HG02623 (cell line): ENCODE measurements around the gene AQP2.

Source experiments
- ATAC-seq: cut with Tn5 transposase; IDR thresholded peaks from one replicate; pipeline ENCODE4 v1.9.1; 2021; ENCODE audit warnings: moderate library complexity; ENCODE audit not compliant: unreplicated experiment

AQP2 gene

DNA sequence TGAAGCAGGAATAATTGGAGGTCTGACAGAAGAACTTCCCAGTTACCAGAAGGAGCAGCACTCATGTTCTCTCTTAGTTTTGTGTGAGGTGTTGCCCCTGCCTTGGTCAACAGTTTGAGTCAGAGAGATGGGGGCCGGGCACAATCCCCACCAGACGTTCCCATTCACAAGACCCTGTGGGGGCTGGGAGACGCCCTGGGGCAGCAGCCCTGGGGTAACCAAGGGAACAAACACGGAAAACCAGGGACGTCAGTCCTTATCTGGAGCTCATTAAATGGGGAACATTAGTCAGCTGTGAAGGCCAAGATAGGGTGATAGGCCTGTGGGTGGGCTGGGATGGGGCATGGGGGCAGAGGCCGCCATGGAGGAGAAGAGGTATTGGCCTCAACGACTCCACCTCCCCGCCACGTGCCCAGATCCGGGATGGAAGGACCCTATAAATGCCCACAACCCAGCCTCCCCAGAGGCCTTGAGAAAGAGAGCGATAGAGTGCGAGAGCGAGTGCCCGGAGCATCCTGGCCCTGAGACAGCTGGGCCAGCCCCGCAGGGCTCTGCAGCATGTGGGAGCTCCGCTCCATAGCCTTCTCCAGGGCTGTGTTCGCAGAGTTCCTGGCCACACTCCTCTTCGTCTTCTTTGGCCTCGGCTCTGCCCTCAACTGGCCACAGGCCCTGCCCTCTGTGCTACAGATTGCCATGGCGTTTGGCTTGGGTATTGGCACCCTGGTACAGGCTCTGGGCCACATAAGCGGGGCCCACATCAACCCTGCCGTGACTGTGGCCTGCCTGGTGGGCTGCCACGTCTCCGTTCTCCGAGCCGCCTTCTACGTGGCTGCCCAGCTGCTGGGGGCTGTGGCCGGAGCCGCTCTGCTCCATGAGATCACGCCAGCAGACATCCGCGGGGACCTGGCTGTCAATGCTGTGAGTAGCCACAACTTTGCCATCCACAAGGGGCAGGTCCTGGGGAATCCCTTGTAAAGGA, at the start of gene AQP2:
AQP2 (plus strand) TSS at position 465 of the 979 bp plus-strand sequence; CDS start at position 559, 94 bp downstream.
- no peak for ATAC-seq

DNA sequence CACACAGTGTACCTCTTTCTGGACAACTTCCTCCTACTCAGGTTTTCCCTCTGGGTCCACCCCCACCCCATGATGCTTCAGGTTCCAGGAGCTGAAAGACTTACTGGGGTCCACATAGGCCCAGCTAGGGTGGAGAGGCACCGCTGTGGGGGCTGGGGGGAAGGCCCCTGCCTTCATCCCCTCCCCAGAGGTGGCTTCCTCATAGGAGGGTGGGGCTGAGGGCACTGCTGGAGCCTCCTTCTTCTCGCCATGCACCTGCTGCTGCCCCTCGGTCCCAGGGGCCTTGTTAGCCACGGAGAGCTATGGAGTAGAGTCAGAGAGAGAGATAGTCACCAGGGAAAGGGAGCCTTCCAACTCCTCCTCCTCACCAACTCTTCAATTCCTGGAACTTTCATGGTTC, 49.5 kb upstream of the AQP2 start:
- ATAC-seq: no peak

DNA sequence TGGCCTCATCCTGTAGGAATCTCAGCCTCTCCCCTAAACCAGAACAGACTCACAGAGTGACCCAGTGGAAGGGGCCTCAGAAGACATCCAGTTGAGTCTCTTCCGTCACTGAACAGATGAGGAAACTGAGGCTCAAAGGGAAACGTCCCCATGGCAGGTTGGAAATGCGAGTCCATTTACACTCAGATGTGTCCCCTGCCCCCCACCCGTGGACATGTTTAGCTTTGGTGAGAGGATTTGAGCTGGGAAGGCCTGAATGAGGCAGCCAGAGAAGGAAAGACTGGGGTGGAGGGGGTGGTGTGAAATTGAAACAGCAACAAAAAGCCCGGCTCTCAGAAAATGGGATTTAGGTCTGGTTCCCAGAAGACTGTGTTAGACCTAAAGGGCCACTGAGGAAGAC, 48.6 kb upstream of the AQP2 start:
- ATAC-seq: no peak

GRCh38 chr12:49902399-49903350, 47.9 kb upstream of the AQP2 start:
- ATAC-seq: no peak

DNA sequence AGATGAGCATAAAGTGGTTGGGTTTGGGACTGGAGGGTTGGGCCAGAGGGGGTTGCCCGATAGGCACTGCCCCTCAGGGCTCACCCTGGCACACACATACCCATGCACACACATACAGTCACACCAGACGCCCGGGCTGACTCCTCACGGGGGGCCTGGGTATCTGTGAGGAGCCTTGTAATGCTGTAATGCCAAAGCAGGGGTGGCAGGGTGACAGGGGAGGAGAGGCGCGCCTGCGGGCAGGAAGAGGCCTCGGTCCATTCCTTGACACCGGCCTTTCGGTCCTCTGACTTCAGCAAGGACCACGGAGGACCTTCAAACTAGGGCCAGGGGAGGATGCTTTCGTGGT, 47.2 kb upstream of the AQP2 start:
- no peak for ATAC-seq

GRCh38 chr12:49903700-49904423, 46.7 kb upstream of the AQP2 start, which contains the start of gene FAIM2:
Gene FAIM2, minus strand, starts transcription at chr12:49903900. Its CDS starts 108 bp downstream, at chr12:49903792.
- no peak for ATAC-seq

GRCh38 chr12:49904601-49905000, 45.9 kb upstream of the AQP2 start:
- ATAC-seq: no peak

GRCh38 chr12:49905718-49906314, 44.7 kb upstream of the AQP2 start:
- no peak for ATAC-seq

GRCh38 chr12:49907352-49907751, 43.2 kb upstream of the AQP2 start:
- no peak for ATAC-seq

DNA sequence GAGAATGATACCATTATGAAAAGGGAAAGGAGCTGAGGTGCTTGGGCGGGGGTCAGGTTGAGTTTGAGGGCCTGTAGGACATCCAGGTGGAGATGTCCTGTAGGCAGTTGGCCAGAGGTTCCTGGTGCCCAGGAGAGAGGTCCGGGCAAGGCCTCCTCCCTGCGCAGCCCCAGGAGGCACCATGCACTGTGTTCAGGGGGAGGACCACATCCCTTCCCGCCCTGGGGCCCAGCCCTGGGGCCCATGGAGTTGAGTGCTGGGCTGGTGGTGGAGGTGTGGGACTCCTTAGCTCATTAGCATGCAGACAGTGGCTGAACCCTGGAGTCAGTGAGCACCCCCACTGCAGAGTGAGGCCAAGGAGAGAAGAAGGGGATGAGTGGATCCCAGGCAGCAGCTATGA, 41.2 kb upstream of the AQP2 start:
- no peak for ATAC-seq

DNA sequence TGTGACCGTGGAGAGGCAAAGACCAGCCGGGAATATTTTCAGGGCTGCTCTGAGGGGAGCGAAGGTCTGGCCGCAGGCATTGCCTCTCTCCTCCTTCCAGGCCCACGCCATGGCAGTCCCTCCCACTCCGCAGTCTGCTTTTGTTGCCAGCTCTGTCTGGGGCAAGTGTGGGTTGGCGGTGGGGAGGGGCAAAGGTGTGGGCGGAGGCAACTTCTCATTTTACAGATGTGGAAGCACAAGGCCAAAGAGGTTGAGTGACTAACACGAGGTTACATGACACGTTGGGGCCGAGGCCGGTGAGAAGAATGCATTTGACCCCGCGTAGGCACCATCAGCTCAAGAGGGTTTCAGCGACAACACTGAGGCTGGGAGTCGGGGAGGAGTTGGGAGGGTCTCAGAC, 40.7 kb upstream of the AQP2 start:
- no peak for ATAC-seq

- ATAC-seq: no peak
Observed at GRCh38 chr12:49910331-49911212, 40.0 kb upstream of the AQP2 start.

GRCh38 chr12:49911213-49911605, 39.3 kb upstream of the AQP2 start:
- no peak for ATAC-seq

DNA sequence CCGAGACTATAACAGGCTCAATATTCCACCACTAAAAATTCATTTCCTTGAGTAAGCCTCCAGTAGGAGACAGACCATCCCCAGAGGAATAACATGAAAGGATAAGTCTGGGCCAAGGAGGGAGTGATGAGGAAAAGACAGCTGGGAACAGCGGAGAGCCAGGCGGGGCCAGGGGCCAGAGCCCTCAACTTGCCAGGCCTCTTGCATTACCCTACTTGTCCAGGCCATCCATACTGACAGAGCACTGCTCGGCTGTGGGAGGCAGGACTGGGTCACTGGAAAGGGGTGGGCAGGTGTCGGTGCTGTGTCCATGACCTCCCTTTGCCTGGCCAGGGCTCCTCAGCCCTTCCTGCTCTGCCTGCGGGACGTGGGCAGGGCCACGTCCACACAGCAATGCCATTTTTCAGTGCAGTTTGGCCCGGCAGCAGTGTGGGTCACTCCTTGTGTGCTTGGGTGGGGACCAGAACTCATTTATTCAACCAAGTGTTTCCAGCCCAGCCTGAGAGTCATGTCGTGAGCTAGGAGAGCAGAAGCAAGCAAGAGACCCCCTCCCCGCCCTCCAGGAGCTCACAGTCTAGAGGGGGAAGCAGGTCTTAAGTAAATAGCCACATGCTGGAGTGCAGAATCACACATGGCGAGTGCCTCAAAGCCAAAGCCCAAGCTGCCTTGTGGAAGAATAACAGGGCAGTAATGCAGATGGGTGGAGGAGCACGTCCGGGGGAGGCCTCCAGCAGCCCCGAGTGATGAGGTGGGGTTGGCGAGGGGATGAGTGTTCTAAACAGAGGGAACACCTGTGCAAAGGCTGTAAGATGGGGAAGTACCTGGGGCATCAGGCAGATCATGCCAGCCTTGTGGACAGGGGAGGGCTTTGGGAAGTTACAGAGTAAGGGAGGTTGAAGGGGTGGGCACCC, 37.9 kb upstream of the AQP2 start:
- no peak for ATAC-seq

GRCh38 chr12:49916129-49916919, 34.2 kb upstream of the AQP2 start:
- ATAC-seq: no peak

GRCh38 chr12:49917166-49917787, 33.3 kb upstream of the AQP2 start:
- no peak for ATAC-seq

GRCh38 chr12:49917788-49918173, 32.8 kb upstream of the AQP2 start:
- ATAC-seq: no peak
